Cortex of kidney (tissue), 1 donor: ENCODE measurements around the gene PEX26.
"Not testable (repeated sequence)": the region's sequence is repeated elsewhere in the genome, so short reads cannot be mapped to it uniquely, and the experiment has no call there.

ENCODE experiments used
- DNase-seq: peaks from one replicate; lab custom pipeline; 2025; lab: John Stamatoyannopoulos, UW

PEX26 gene

GRCh38 chr22:18096823-18097222, 19.0 kb downstream of the PEX26 start:
- DNase-seq, result no peak

DNA sequence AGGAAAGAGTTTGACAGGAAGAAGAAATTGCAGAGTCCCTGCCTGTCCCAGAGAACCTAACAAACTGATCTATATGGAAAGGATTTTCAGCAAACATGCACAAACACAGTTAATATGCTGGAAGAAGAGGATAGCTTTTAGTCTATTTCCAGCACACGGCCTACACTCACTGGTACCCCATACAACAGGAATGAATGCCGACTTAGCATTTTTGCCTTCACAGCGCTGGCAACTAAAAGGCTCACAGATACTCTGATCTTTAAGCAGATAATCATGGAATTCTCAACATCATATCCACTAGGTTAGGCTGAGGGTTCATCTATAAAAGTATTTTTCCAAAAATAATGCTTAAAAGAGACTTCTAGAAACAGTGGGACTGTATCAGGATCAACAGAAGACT, 23.0 kb downstream of the PEX26 start:
- DNase-seq, result no peak

DNA sequence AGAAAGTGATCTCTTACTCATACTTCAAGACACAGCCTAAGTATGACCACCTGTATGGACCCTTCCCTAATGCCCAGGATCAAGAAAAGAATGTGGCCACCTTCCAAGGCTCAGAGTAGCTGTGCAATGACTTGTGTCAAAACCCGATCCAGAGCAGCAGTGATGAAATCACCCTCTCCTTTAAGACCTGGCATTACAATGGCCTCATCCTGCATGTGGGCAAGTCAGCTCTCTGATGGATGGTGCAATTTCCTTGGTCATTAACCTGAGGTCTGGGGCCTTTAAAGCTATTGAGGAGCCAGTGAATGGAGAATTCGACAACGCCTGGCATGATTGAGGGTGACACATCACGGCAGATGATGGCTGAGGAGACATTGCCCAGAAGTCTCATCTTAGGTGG, 23.7 kb downstream of the PEX26 start:
- no peak for DNase-seq

DNA sequence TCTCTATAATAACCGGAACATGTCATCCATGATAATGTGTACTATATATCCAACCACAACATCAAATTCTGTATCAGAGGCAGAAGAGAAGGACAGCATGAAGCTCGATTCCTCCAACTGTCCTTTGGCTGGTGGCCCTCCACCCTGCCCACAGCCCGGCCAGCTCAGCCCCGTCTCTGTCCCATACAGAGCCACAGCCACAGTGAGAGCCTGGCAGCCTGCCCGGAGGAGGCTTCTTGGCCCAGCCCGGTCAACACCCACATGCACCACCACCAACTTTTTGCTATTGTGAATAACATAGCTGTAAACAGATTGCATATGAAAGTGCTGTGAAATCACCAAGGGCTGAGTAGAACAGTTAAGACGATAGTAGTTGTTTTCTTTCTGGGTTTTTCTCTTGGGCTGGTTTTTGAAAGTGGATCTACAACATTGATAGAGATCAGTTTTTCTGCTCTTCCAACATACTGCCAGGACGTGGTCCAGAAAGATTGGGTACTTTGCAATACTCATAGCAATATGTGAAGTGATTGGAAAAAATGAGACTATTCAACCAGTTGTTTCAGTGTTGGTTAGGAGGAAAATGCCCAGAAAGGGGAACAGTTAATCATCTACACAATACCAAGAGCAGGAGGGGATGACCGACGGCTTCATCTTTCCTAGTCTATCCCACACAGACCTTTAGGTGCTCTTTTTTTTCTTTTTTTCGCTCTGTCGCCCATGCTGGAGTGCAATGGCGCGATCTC, 25.9 kb downstream of the PEX26 start:
- no peak for DNase-seq

GRCh38 chr22:18104566-18104965, 26.8 kb downstream of the PEX26 start:
- no peak for DNase-seq

- DNase-seq, result not testable (repeated sequence)
Measured at GRCh38 chr22:18105981-18106380, 28.2 kb downstream of the PEX26 start.

GRCh38 chr22:18106550-18107341, 29.0 kb downstream of the PEX26 start:
- not testable (repeated sequence) for DNase-seq

GRCh38 chr22:18108187-18108586, 30.4 kb downstream of the PEX26 start:
- no peak for DNase-seq

DNA sequence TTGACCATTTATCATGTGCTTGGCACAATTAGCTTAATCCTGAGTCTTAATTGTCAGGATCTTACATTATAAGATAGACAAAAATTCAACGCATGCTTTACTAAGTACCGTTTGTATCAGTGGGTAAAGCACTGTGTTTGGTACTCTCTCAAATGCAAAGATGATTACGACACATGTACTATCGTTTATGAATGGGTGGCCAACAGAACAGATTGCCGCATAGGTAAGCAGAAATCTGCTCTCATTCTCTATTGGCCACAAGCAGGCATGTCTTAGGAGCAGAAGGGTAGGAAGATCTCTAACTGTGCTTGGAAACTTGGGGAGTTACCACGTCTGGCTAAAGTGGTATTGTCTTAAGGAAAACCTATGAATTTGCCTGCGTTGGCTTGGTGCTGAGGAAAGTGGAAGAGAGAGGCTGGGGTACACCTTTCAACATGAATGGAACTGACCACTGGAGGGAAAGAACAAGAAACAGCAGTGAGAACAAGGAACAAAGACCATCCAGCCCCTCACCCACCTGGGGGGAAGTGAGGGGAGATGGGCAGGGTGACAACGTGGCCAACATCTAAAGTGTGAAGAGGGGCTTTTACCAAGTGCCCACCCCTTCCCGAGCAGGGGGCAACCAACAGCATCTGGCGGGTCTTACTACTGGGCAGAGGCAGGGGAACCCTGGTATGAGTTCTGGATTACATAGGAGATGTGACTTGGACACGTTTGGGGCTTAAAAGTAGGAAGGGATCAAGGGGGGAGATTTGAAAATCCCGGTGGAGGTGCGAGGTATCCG, 31.8 kb downstream of the PEX26 start:
- no peak for DNase-seq

DNA sequence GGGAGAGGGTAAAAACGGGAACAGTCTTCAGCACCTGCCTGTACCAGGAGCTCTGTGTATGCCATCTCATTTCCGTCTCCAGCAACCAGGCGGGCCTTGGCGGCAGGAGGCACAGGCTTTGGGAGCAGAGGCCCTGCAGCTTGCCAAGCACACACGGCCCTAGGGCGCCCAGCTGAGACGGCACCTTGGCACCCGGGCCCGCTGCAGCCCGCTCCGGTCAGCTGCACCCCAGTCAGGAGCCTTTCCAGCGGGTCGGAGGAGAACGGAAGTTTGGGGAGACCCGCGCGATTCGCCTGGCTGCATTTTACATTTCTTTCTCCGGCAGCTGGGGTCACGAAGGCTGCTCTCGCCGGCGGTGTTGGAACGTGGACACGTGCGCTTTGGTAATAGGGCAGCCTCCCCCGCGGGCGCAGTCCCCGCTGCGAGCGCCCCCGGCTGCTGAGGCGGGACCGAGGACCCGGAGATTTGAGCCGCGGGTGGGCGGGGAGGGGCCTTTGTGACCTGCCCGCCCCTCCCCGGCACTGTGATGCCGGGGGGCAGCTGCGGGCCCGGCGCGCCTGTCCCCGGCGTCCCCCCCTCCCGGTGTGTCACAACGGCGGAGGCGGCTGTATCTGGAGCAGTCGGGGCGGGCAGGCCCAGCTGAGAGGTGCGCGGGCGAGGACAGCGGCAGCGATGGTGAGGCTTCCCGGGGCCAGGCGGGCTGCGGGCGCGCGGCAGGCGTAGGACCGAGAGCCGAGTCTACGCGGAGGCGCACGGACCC, 32.6 kb downstream of the PEX26 start, which contains the start of gene TUBA8:
TUBA8 (plus strand) TSS at position 616 of the 760 bp plus-strand sequence; CDS start at position 673, 57 bp downstream.
- DNase-seq, result no peak

GRCh38 chr22:18110954-18111758, 33.4 kb downstream of the PEX26 start:
- DNase-seq, result no peak

DNA sequence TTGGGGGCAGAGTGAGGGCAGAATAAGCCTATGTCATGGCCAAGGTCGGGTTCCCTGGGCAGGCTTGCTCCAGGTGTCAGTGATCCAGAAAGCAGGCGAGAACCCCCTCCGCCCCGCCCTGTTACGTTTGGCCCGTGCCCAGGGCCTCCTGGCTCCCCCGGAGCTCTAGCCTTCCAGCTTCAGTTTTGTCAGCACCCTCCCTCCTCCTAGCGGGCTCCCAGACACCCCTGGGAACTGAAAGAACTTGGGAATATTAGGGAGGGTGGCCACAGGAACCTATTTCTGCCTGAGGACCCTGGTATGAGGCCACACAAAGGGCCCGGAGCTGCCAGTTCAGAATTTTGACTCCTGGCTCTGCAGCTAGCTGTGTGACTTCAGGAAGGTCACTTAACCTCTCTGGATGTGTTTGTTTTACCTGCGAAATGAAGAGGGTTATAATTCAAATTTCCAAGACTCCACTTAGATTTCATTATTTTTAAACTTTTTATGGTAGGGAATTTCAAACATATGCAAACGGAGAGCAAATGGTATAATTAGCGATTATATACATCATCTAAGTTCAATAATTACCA, 34.1 kb downstream of the PEX26 start:
- DNase-seq, result no peak

DNA sequence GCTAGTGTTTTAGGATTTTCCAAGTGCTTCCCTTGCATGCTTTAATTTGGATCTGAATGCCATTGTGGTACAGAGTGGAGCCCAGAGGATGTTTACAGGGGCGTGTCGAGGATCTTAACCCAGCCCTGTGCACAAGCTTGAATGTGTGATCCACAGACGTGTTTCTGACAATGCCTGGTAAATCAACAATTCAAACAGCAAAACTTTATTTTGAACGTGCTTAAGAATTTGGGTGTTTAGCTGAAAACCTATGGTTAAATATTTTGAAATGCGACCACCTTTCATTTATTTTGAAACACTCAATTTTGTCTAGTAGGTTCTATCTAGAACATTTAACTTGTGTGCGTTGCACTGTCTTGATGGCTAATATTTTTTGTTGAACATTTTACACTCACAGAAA, 34.6 kb downstream of the PEX26 start:
- no peak for DNase-seq

DNA sequence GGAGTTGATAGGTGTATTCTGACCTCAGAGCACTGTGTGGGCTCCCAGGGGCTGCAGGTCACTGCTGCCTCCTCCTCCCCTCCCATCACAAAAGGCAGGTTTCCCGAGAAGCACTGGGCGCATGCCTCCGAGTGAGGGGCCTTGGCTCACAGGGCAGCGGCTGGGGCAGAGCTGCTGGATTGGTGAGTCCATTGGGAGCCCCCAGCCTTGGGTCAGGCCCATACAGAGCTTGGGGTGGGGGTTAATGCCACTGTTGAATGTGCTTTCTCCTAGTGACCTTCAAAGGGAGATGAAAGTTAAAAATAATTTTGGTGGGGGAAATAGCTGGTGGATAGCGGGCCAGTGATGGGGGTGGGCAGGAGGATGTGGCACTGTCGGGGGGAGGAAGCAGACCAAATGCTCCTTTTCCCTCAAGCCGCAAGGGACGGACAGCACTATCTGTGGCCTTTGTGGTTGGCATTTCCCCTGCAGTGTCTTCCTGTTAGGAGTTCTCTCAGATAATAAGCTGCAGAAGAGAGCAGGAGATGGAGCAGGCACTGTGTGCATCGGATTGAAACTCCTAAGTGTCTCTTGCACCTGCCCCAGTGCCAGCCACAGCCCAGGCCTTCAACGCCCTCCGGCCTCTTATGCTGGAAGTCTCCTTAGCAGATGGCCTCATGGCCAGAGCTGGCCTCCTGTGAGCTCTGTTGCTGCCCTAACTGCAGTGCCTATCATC, 36.0 kb downstream of the PEX26 start:
- DNase-seq, result no peak

- no peak for DNase-seq
Measured at GRCh38 chr22:18114495-18114894, 36.7 kb downstream of the PEX26 start.

GRCh38 chr22:18114976-18115652, 37.3 kb downstream of the PEX26 start:
- no peak for DNase-seq

DNA sequence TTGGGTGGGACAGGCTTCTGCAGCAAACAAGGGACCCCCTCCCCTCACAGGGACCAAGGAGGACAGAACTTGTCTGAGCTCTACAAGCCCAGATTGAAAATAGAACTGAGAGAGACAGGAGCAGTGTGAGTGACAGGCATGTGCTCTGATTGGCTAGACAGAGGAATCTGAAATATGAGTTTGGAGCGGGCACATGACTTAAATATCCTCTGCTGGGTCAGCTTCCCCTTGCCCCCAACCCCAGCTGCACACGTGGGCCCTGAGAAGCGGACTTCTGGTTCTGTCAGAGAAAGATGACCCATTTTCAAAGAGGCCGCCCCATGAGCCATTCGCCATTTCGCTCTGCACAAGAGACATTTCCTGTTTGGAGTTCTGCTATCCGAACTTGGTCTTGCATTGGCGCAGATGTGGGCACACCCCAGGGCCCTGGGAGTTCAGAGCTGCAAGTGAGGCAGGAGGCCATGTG, 38.1 kb downstream of the PEX26 start:
- DNase-seq, result no peak

DNA sequence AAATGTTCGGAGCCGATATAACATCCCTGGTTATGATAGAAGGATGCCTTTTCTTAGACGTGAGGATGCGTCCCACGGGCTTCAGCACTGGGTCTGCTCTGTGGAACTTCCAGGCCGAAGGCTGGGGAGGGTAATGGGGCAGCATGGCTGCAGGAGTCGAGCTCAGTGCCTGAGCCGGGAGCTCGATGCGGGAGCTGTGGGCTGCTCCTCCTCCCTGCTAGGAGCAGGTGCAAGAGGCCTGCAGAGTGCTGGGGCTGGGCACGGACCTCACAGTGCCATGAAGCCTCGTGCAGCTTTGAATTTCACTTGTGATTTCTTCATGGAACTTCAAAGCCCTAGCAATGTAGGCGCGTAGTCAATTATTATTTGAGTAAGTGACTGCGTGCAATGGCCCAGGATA, 38.8 kb downstream of the PEX26 start:
- no peak for DNase-seq

DNA sequence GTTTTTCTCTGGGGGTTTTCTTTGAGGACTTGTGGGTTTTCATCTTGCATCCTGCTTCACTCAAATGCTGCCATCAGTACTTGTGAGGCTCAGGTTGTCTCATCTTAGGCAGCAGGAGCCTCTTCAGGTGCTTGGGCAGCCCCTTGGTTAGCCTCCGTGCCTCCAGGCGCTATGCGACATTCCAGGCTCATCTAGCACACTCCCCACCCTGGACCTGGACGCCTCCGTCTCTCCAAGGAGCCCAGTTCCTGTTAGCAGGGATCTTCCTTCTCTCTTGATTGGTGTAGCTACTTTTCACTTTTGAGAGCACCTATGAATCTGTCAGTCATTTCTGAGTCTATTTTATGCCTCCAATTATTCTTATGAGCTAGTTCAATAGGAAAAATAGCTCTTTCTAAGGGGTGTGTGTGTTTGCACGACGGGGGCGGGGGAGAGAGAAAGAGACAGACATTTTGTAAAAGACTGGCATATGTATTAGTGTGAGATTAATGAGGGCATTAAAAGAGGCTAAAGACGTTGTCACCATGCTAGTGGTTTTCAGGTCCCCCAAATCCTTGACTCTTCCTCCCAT, 40.6 kb downstream of the PEX26 start:
- no peak for DNase-seq
